Measurements from ENCODE around the gene PTPRG. TPM values are rescaled to one million over a fixed set of nuclear protein-coding genes. Genes with fewer than 3 reads are reported as not detected.

The PTPRG gene
- total and polyA plus RNA-seq, 2 experiments from 2014 or later, result 24.4 to 131 TPM

GRCh38 chr3:61780455-61781228 lies 219.3 kb downstream of the PTPRG start:
- Mint-ChIP-seq H3K9me3 (no peaks in the 10 kb centered on the region), H3K4me1 (peaks cover 60% of the 10 kb centered on the region), H3K27ac (no peak overlapping the region), H3K27me3 (ENCODE audit: insufficient read depth, low read depth, poor library complexity) (no peaks in the 10 kb centered on the region), H3K4me3 (no peak overlapping the region), H3K36me3 (ENCODE audit: low read depth) (peaks cover 4% of the 10 kb centered on the region; the same call in 1 of the 3 replicates)
- no peak overlapping the region for H3K4me3 ChIP-seq
- no peaks in the 10 kb centered on the region for H3K27me3 ChIP-seq (ENCODE audit: insufficient read depth)
- no peaks in the 10 kb centered on the region for H3K36me3 ChIP-seq (ENCODE audit: insufficient read depth)
- peaks cover 97% of the 10 kb centered on the region for H3K79me2 ChIP-seq (replicated peaks; ENCODE audit: insufficient read depth)
- DNase-seq (ENCODE audit: low spot score), result no peak
- no peaks in the 10 kb centered on the region for H3F3A ChIP-seq (replicated peaks; ENCODE audit: low read depth)
- H2AFZ ChIP-seq, result no peak overlapping the region
- peaks cover 23% of the 10 kb centered on the region; the same call in 1 of the 2 replicates for H4K20me1 ChIP-seq (replicated peaks; ENCODE audit: insufficient read depth)
- H3K4me2 ChIP-seq, result no peak overlapping the region
- TF ChIP-seq NANOG (IDR thresholded peaks at IDR 0.05; ENCODE audit: borderline replicate concordance) (no peak), REST (IDR thresholded peaks at IDR 0.05; ENCODE audit: unreplicated experiment) (no peak), EZH2phosphoT487 (IDR thresholded peaks at IDR 0.05; ENCODE audit: unreplicated experiment) (no peak), ZNF331 (CRISPR knock-in tag; IDR thresholded peaks at IDR 0.05; ENCODE audit: low read depth) (no peak)
- TF ChIP-seq, protein P1, sequence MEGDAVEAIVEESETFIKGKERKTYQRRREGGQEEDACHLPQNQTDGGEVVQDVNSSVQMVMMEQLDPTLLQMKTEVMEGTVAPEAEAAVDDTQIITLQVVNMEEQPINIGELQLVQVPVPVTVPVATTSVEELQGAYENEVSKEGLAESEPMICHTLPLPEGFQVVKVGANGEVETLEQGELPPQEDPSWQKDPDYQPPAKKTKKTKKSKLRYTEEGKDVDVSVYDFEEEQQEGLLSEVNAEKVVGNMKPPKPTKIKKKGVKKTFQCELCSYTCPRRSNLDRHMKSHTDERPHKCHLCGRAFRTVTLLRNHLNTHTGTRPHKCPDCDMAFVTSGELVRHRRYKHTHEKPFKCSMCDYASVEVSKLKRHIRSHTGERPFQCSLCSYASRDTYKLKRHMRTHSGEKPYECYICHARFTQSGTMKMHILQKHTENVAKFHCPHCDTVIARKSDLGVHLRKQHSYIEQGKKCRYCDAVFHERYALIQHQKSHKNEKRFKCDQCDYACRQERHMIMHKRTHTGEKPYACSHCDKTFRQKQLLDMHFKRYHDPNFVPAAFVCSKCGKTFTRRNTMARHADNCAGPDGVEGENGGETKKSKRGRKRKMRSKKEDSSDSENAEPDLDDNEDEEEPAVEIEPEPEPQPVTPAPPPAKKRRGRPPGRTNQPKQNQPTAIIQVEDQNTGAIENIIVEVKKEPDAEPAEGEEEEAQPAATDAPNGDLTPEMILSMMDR (conservative IDR thresholded peaks at IDR 0.05; ENCODE audit: low read depth in 2 of 2), result no peak
- no peak overlapping the region for H3K27ac ChIP-seq (ENCODE audit: low read depth)
- ATAC-seq, result no peak
- H3K9me2 ChIP-seq (ENCODE audit: insufficient read depth), result no peaks in the 10 kb centered on the region
- H3K4me1 ChIP-seq (ENCODE audit: insufficient read depth), result peaks cover 51% of the 10 kb centered on the region

- ATAC-seq, result peak; percentile 70
- H3K27ac ChIP-seq (ENCODE audit: low read depth), result no peak overlapping the region
- H3K4me2 ChIP-seq, result no peak overlapping the region
- Mint-ChIP-seq H3K9me3 (no peaks in the 10 kb centered on the region), H3K4me1 (peaks cover 51% of the 10 kb centered on the region), H3K27ac (no peak overlapping the region), H3K4me3 (no peak overlapping the region), H3K36me3 (ENCODE audit: low read depth) (no peaks in the 10 kb centered on the region), H3K27me3 (ENCODE audit: insufficient read depth, low read depth, poor library complexity) (no peaks in the 10 kb centered on the region)
- peaks cover 30% of the 10 kb centered on the region for H4K20me1 ChIP-seq (replicated peaks; ENCODE audit: insufficient read depth)
- TF ChIP-seq ZNF114 (CRISPR knock-in tag; IDR thresholded peaks at IDR 0.05) (no peak), NANOG (IDR thresholded peaks at IDR 0.05; ENCODE audit: borderline replicate concordance) (no peak), EZH2phosphoT487 (IDR thresholded peaks at IDR 0.05; ENCODE audit: unreplicated experiment) (no peak), EZH2 (IDR thresholded peaks at IDR 0.05; ENCODE audit: low read depth, unreplicated experiment) (no peak), POLR2AphosphoS5 (IDR thresholded peaks at IDR 0.05; ENCODE audit: low read depth) (no peak)
- H3K27me3 ChIP-seq (ENCODE audit: insufficient read depth), result no peaks in the 10 kb centered on the region
- H3K36me3 ChIP-seq (ENCODE audit: insufficient read depth), result no peaks in the 10 kb centered on the region
- H3K4me1 ChIP-seq (ENCODE audit: insufficient read depth), result peaks cover 34% of the 10 kb centered on the region; the same call in 1 of the 2 replicates
- H3F3A ChIP-seq (replicated peaks; ENCODE audit: low read depth), result no peaks in the 10 kb centered on the region
- H3K4me3 ChIP-seq, result no peak overlapping the region
- H3K79me2 ChIP-seq (replicated peaks; ENCODE audit: insufficient read depth), result peaks cover 100% of the 10 kb centered on the region
- no peak overlapping the region for H2AFZ ChIP-seq
- DNase-seq (ENCODE audit: low spot score), result no peak
- H3K9me2 ChIP-seq (ENCODE audit: insufficient read depth), result no peaks in the 10 kb centered on the region
Measured at GRCh38 chr3:61783993-61784718, 222.8 kb downstream of the PTPRG start.

Data from GM23338 (cell line).